Hematopoietic multipotent progenitor cell treated with erythropoietin and hydrocortisone succinate and interleukin-3 and kit ligand, for 6 days (in vitro differentiated cells): ENCODE results near the gene LEPROT.

Source experiments
- DNase-seq: peaks from one replicate; pipeline ENCODE4 v3.0.0-alpha.2; 2015

LEPROT gene

DNA sequence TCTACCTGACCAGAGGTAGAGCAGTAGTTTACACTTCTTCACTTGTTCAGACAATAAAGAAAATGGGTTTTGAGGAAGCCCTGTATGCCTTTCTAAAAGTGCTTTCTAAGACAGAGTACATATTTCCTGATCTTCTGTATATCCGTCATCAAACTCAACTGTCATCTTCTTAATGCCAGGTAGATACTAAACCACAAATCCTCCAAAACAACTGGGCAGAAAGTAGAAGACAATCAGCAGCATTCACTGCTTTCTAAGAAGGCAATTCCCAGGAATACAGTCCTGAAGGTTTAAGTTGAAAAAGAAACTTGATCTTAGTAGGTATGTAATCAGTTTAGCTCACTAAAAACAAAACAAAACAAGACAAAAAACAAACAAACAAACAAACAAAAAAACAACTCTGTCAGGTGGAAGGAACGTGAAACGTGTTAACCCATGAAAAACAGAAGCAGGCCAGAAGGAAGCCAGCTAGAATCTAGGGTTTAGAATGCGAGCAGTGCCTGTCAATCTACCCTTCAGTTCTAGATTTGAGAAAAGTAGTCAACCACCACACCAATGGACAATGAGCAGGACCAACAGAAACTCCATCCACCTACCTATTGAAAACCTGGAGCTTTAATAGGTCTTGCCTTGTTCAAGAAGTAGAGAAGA is 59.2 kb downstream of the LEPROT start:
- no peak for DNase-seq

DNA sequence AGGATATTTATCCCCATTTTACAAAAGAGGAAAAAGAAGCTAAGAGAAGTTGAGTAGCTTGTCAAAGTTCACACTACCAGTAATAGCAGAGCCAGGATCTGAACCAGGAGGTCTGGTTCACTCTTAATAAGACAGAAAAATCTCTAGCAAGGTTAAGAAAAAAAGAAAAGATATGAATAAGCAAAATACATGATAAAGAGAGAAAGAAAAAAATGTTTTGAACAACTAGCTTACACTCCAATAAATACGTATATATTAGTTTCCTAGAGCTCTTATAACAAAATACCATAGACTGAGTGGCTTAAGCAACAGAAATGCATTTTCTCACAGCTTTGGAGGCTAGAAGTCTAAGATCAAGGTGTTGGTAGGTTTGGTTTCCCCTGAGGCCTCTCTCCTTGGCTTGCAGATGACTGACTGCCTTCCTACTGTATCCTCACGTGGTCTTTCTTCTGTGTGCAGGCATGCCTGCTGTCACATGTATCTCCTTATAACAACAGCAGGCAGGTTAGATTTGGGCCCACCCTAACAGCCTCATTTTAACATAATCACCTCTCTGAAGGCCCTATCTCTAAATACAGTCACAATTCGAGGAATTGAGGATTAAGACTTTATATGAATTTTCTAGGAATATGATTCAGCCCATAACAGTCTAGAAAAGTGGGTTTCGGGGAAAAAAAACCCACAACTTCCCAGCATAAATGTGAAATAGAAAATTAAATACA is 60.4 kb downstream of the LEPROT start:
- DNase-seq, result peak; percentile 96

DNA sequence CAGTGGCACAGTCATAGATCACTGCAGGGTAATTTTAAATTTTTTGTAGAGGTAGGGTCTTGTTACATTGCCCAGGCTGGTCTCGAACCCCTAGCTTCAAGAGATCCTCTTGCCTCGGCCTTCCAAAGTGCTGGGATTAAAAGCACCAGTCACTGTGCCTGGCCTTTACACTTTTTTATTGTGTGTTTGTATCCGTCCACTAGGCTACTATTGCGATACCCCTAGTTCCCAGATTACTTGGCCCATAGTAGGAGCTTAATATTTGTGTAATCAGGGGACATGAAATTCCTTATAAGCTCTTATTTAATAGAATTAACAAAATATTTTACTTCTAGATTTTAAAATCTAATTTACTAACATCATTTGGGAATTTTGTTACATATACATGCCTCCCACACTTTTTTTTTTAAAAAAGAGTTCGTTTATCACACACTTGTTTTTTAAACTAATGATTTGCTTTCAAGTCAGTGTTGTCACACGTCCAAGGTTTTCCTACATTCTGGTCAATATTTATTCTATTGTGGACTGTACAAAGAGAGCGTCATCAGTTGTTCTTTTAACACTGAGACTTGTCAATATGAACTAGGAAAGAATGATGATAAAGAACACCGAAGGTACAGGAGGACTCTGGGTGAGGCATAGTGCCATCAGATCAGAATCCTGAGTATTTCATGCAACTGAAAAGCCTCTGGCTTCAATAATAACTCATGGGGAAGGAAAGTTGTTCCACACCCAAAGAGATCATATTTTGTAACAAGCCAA is 63.7 kb downstream of the LEPROT start:
- DNase-seq, result no peak
